ENCODE results near the gene PROS1.

The PROS1 gene

GRCh38 chr3:93934366-93935046, 39.2 kb downstream of the PROS1 start:
- Histone ChIP-seq H3K27ac (ENCODE audit: low read length) (no peak overlapping the region), H3K9me2 (replicated peaks; ENCODE audit: insufficient read depth, low read length) (no peaks in the 10 kb centered on the region), H3K9ac (ENCODE audit: low read length) (no peak overlapping the region), H4K20me1 (ENCODE audit: insufficient read depth, low read length) (no peaks in the 10 kb centered on the region), H3F3A (ENCODE audit: insufficient read depth, low read length) (no peaks in the 10 kb centered on the region), H3K4me1 (ENCODE audit: low read length) (no peaks in the 10 kb centered on the region), H3K4me3 (ENCODE audit: low read length) (no peak overlapping the region), H3K9me3 (replicated peaks; ENCODE audit: insufficient read depth, low read length) (no peaks in the 10 kb centered on the region), H2AFZ (ENCODE audit: low read length) (no peak overlapping the region), H3K79me2 (ENCODE audit: low read length) (no peaks in the 10 kb centered on the region), H3K36me3 (replicated peaks; ENCODE audit: insufficient read depth, low read length) (no peaks in the 10 kb centered on the region), H3K27me3 (replicated peaks; ENCODE audit: insufficient read depth, low read length) (no peaks in the 10 kb centered on the region), H3K4me2 (ENCODE audit: low read depth, low read length) (no peak overlapping the region)
- DNase-seq, result no peak
- TF ChIP-seq EZH2phosphoT487 (IDR thresholded peaks at IDR 0.05; ENCODE audit: low read length), result no peak
- no peak for TF ChIP-seq EZH2 (optimal IDR thresholded peaks at IDR 0.05; ENCODE audit: low read depth, low read length)
- TF ChIP-seq CTCF (IDR thresholded peaks at IDR 0.05; ENCODE audit: low read length), result no peak

- Histone ChIP-seq H3K4me3 (ENCODE audit: low read length) (no peak overlapping the region), H3K9me2 (replicated peaks; ENCODE audit: insufficient read depth, low read length) (no peaks in the 10 kb centered on the region), H2AFZ (ENCODE audit: low read length) (no peak overlapping the region), H3K36me3 (replicated peaks; ENCODE audit: insufficient read depth, low read length) (no peaks in the 10 kb centered on the region), H3K79me2 (ENCODE audit: low read length) (no peaks in the 10 kb centered on the region), H3F3A (ENCODE audit: insufficient read depth, low read length) (no peaks in the 10 kb centered on the region), H3K9ac (ENCODE audit: low read length) (no peak overlapping the region), H3K27ac (ENCODE audit: low read length) (no peak overlapping the region), H3K4me1 (ENCODE audit: low read length) (no peaks in the 10 kb centered on the region), H3K9me3 (replicated peaks; ENCODE audit: insufficient read depth, low read length) (no peaks in the 10 kb centered on the region), H4K20me1 (ENCODE audit: insufficient read depth, low read length) (no peaks in the 10 kb centered on the region), H3K27me3 (replicated peaks; ENCODE audit: insufficient read depth, low read length) (no peaks in the 10 kb centered on the region), H3K4me2 (ENCODE audit: low read depth, low read length) (no peak overlapping the region)
- DNase-seq, result no peak
- no peak for TF ChIP-seq EZH2 (optimal IDR thresholded peaks at IDR 0.05; ENCODE audit: low read depth, low read length)
- TF ChIP-seq EZH2phosphoT487 (IDR thresholded peaks at IDR 0.05; ENCODE audit: low read length), result no peak
- no peak for TF ChIP-seq CTCF (IDR thresholded peaks at IDR 0.05; ENCODE audit: low read length)
Observed at GRCh38 chr3:93931597-93932229, 42.0 kb downstream of the PROS1 start.

- Histone ChIP-seq H3K9ac (ENCODE audit: low read length) (no peak overlapping the region), H3K9me2 (replicated peaks; ENCODE audit: insufficient read depth, low read length) (no peaks in the 10 kb centered on the region), H3K4me1 (ENCODE audit: low read length) (no peaks in the 10 kb centered on the region), H3F3A (ENCODE audit: insufficient read depth, low read length) (no peaks in the 10 kb centered on the region), H3K79me2 (ENCODE audit: low read length) (no peaks in the 10 kb centered on the region), H3K9me3 (replicated peaks; ENCODE audit: insufficient read depth, low read length) (no peaks in the 10 kb centered on the region), H4K20me1 (ENCODE audit: insufficient read depth, low read length) (no peaks in the 10 kb centered on the region), H3K4me3 (ENCODE audit: low read length) (no peak overlapping the region), H3K36me3 (replicated peaks; ENCODE audit: insufficient read depth, low read length) (no peaks in the 10 kb centered on the region), H2AFZ (ENCODE audit: low read length) (no peak overlapping the region), H3K27me3 (replicated peaks; ENCODE audit: insufficient read depth, low read length) (no peaks in the 10 kb centered on the region), H3K4me2 (ENCODE audit: low read depth, low read length) (no peak overlapping the region), H3K27ac (ENCODE audit: low read length) (no peak overlapping the region)
- TF ChIP-seq CTCF (IDR thresholded peaks at IDR 0.05; ENCODE audit: low read length), result no peak
- TF ChIP-seq EZH2 (optimal IDR thresholded peaks at IDR 0.05; ENCODE audit: low read depth, low read length), result no peak
- TF ChIP-seq EZH2phosphoT487 (IDR thresholded peaks at IDR 0.05; ENCODE audit: low read length), result no peak
- no peak for DNase-seq
Observed at GRCh38 chr3:93930041-93930440, 43.7 kb downstream of the PROS1 start.
